Left renal pelvis (tissue), 4 donors: ENCODE results near the gene EPHB3. TPM values are rescaled to one million over a fixed set of nuclear protein-coding genes. Genes with fewer than 3 reads are reported as not detected.
"Not testable (repeated sequence)": the region's sequence is repeated elsewhere in the genome, so short reads cannot be mapped to it uniquely, and the experiment has no call there.

ENCODE experiments used
- DNase-seq, 4 donors: peaks; one replicate each; pipeline ENCODE4 v3.0.0-alpha.2; 2013; ENCODE audit warnings: low read depth in 4 of 4, low spot score in 3 of 4
- polyA plus RNA-seq, 4 donors: library from polyadenylated mRNA; unstranded; fragments of 120-200 nt; gene quantifications; one replicate each; pipeline ENCODE4 v1.2.1, GENCODE V29; 2013; ENCODE audit not compliant: insufficient read length in 4 of 4

Gene EPHB3
- polyA plus RNA-seq, 4 donors: 24.2 to 40.6 (median 32.7) TPM

DNA sequence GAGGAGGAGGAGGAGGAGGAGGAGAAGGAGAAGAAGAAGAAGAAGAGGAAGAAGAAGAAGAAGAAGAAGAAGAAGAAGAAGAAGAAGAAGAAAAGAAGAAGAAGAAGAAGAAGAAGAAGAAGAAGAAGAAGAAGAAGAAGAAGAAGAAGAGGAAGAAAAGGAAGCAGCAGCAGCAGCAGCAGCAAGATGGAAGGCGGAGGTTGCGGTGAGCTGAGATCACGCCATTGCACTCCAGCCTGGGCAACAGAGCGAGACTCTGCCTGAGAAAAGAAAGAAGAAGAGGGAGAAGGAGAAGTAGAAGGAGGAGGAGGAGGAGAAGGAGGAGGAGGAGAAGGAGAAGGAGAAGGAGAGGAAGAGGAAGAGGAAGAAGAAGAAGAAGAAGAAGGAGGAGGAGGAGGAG, 55.7 kb downstream of the EPHB3 start:
- not testable (repeated sequence) for DNase-seq

DNA sequence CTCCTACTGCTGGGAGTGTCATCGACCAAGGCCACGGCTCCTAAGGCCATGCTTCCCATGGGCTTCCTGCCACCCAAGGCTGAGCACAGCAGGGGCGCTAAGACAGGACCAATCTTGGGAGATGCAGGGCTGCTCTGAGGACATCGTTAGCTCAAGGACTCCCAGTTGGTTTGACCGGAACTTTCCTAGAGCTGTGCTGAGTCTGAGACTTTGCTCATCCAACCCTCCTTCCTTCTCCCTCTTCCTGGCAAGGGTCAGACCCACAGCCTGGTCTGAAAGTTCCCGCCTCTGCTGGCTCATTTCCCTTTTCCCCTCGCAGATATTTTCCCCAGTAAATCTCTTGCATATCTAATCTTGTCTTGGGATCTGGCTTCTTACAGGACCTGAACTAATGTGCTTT, 57.2 kb downstream of the EPHB3 start:
- DNase-seq: no peak

DNA sequence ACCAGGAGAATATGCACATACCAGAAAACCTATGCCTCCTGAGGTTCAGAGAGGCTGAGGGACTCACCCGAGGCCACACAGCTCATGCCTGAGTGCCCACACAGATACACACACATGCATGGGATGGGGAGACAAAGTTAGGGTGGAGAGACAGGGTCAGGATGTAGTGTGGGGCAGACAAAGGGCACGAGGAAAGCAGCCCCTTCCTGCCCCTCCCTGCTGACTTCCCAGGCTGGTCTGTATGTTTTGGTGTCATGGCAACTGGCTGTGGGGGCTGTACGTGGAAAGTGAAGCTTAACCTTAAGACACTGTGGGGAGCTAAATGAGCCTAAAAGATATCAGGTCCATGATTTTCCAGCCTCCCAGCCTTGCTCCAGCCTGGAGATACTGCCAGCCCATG, 57.8 kb downstream of the EPHB3 start:
- no peak for DNase-seq

DNA sequence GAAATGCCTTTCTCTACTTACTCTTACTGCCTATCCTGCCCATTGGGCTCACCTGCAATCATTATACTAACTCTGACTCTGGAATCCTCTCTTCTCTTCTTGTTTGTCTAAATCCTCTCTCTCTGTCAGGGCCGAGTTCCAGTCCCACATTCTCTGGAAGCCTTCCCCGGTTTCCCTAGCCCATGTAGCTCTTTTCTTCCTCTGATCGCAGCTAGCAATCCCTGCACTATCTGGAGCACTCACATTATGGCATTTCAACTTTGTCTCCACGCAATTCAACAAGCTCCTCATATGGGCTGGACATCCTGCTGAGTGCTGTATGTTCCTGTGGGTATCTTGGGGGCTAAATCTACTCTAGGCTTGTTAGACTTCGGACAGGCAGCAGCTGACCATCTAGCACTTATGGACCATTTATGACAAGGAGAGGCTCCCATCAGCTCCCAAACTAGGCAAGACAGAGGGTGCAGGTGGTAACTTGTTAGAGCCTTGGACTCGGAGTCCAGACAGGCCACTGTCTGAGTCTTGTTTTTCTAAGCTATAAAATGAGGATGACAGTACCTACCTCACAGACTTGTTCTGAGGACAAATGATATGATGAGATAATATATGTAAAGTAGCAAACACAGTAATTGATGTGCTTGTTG, 58.3 kb downstream of the EPHB3 start:
- DNase-seq: no peak

DNA sequence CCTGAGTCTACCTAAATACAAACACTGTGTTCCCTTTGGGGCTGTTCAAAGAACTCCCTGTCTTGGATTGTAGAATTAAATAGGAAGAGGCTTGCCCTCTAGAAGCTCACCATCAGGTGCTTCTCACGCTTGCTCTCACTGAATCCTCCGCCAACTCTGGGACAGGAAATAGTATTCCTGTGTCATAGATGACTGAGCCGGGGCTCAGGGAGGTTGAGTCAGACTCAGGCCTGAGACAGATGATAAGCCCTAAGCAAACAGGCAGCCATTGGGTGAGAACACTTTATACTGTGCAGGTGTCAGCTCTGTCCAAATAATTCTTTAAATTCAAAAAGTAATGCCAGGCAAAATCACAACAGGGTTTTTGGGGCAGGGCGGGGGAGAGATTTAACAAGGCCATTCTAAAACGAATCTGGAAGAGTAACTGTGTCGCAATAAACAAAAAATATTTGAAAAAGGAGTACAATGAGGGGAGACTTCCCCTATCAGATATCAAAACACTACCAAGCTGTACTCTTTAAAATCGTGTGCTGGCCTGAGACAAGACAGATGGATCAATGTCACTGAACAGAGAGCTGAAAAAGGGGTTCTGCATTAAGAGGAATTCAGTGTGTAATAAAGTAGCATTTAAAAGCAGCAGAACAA, 59.0 kb downstream of the EPHB3 start:
- no peak for DNase-seq

DNA sequence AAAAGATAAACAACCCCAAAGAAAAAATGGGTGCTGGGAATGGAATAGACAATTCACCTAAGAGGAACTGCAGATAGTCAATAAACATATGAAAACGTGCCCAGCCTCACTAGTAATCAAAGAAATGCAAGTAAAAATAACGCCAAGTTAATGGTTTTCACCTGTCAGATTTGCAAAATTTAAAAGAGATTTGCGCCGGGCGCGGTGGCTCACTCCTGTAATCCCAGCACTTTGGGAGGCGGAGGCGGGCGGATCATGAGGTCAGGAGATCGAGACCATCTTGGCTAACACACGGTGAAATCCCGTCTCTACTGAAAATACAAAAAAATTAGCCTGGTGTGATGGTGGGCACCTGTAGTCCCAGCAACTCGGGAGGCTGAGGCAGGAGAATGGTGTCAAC, 60.6 kb downstream of the EPHB3 start:
- DNase-seq: not testable (repeated sequence)

DNA sequence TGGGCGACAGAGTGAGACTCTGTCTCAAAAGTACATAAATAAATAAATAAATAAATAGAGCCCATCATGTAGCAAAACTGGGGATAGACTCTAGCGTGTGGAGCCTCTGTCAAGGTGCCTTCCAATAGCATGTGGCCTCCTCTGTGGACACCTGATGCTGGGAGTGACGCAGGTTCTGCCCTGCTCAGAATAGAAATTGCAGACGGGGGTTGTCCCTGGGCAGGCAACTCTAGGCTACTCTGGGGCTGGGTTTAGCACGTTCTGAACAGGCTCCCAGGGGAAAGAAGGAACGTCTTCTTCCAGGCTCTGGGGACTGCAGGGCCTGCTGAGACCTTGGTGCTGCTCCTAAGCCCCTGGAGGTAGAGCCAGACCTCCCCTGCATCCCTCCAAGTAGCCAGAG, 65.3 kb downstream of the EPHB3 start:
- DNase-seq: no peak

DNA sequence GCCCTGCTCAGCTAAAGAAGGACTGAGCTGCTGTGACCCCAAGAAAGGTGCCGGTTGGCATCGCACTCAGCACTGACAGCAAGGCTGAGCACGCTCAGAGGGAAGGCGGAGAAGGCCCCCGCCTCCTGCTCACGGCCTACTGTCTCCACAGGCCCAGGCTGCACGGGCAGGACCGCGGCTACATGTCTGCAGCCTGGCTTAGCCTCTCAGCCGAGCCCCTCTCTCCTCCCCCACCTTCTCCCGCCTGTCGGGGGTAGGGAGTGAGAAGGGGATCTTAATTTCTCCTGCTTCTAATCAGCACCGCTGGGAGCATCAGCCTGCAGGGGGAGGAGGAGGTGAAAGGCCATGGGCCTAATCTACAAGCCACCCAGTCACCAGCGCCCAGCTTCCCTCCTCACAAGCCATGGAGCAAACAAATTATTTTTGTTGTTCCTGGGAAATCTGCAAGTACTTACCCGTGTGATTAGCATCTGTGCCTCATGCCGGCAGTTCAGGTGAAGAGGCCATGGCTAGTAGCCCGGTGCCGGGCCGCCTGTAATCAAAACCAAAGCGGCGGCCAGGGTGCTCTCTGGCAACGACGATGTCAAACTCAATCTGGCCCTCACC, 68.1 kb downstream of the EPHB3 start:
- no peak for DNase-seq

DNA sequence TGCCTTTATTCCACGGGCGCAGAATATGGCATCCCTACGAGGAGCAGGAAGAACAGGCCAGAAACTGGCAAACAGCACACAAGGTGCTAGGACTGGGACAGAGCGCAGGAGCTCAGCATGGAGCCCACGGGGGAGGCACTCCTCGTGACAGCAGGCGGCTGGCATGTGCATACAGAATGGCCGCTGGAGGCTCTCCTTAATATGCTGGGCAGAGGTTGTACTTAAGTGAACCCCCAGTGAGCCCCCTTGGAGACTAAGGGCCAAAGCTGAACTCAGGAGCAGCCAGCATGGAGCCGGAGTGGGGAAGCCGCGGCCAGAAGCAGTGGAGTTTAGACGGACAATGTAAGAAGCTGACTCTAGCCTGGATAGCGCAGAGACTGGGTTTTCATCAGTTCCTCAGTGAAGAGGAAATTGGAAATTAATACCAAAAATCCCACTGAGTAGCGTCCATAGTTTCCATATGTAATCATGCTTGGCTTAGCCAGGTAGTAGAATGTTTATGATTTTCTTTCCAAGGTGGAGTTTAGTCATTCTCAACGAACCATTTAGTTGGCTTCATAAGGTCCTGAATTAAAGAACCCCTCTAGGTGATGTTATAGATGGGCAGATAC, 69.4 kb downstream of the EPHB3 start:
- DNase-seq: no peak

DNA sequence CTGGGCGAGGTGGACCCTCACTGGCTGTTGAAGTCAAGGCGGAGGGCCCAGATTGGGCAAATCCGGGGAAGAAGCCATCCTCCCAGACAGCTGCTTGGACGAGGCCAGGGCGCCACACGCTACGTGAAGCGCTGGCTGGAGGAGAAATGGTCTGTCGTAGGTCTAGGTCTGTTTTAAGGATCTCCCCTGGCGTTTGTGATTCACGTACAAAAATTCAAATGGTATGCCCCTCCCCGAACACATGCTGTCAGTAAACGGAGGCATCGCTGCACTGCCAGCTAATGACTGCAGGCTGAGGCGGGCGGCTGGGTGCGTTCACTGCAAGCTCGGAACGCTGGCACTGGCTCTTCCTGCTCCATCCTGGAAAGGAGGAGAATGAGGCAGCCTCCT, 69.9 kb downstream of the EPHB3 start:
- no peak for DNase-seq

Other genes starting within 250 kb of the EPHB3 start
- 100 to 1,000 TPM; 142 to 203 (median 171) TPM for gene EIF4G1, start 247.2 kb upstream of the EPHB3 start, polyA plus RNA-seq
- gene FAM131A, start 224.2 kb upstream of the EPHB3 start, polyA plus RNA-seq: 10 to 100 TPM in 3 of 4 donors, 1 to 10 TPM in 1; 9.7 to 13.4 (median 12.2) TPM
- 10 to 100 TPM in 2 of 4 donors, 1 to 10 TPM in 2; 7.9 to 15.4 (median 9.6) TPM for gene CLCN2, start 200.2 kb upstream of the EPHB3 start, polyA plus RNA-seq
- gene POLR2H, start 200.1 kb upstream of the EPHB3 start, polyA plus RNA-seq: 100 to 1,000 TPM in 2 of 4 donors, 10 to 100 TPM in 2; 57.9 to 114 (median 92.8) TPM
- 1 to 10 TPM; 1.6 to 2.5 (median 2.1) TPM for gene THPO, start 183.6 kb upstream of the EPHB3 start, polyA plus RNA-seq
- 10 to 100 TPM; 12.4 to 17.2 (median 14.5) TPM for gene CHRD, start 181.7 kb upstream of the EPHB3 start, polyA plus RNA-seq
- 100 to 1,000 TPM in 1 of 4 donors, 10 to 100 TPM in 3; 57.1 to 105 (median 91.1) TPM for gene MAGEF1, start 150.3 kb downstream of the EPHB3 start, polyA plus RNA-seq